ENCODE measurements around the gene POLR2I. TPM values are rescaled to one million over a fixed set of nuclear protein-coding genes. Genes with fewer than 3 reads are reported as not detected.

POLR2I gene
- 34.6 TPM for total RNA-seq (2013)
- polyA plus RNA-seq, result 10 to 100 TPM; 21.2 to 73.9 (median 57.9) TPM
- 29.5 and 54.1 TPM in 2 replicates for polyA minus RNA-seq
- 0.75 to 6.4 (median 2.7) reads per million in 11 experiments for total RNA-seq

GRCh38 chr19:36114721-36115452 is at the start of gene POLR2I:
TSS of gene POLR2I (minus strand) at chr19:36114875. CDS start at chr19:36114856, 19 bp downstream.
- Mint-ChIP-seq H3K27ac (peak within 1 kb of the TSS; percentile 88 to 97 (median 96)), H3K27me3 (ENCODE audit: low read depth in 3 of 3) (peaks cover 0 to 7% (median 0%) of the 10 kb centered on the region in 3 donors), H3K4me1 (peaks cover 26% of the 10 kb centered on the region), H3K4me3 (peak within 1 kb of the TSS; percentile 89 to 94), H3K9me3 (no peaks in the 10 kb centered on the region), H3K36me3 (peaks cover 45 to 48% of the 10 kb centered on the region in 2 donors)
- H3K79me2 ChIP-seq (ENCODE audit: insufficient read depth, low read length), result peaks cover 30% of the 10 kb centered on the region
- H3K27me3 ChIP-seq (ENCODE audit: control insufficient read depth in 2 of 2, insufficient read depth in 2 of 2, low read length in 2 of 2), result no peaks in the 10 kb centered on the region
- TF ChIP-seq CTCF (IDR thresholded peaks at IDR 0.05), result no peak
- peak within 1 kb of the TSS; percentile 53 to 90 (median 85) for H3K4me3 ChIP-seq (replicated peaks in 1 of 3; ENCODE audit: low read depth in 2 of 3, low read length in 3 of 3)
- H3K36me3 ChIP-seq (replicated peaks in 1 of 2; ENCODE audit: control insufficient read depth in 1 of 2, insufficient read depth in 2 of 2, low read length in 2 of 2), result peaks cover 21 to 35% of the 10 kb centered on the region in 2 donors
- WGBS (ENCODE audit: insufficient coverage), result under 1% methylated on average over 60 of the region's 60 CpGs
- intact Hi-C loops (cut with micrococcal nuclease), result loop anchor here (1.0 to 10.0 kb wide), 10 partner anchors 26 to 570 kb away; partner anchors contain the start of genes ZNF565 (in 2 of the 2), ALKBH6 (in 1 of the 2), CAPNS1 (in 1 of the 2) and HCST (in 1 of the 2)
- no peaks in the 10 kb centered on the region for H3K9me3 ChIP-seq (replicated peaks in 1 of 2; ENCODE audit: control insufficient read depth in 1 of 2, insufficient read depth in 1 of 2, low read length in 2 of 2)
- peak within 1 kb of the TSS; percentile 81 for H3K4me2 ChIP-seq (replicated peaks; ENCODE audit: extremely low read depth, low read length, poor library complexity, severe bottlenecking)
- H3K4me1 ChIP-seq (ENCODE audit: control insufficient read depth in 1 of 2, insufficient read depth in 2 of 2, low read length in 2 of 2), result peaks cover 25 to 34% of the 10 kb centered on the region in 2 donors
- peaks cover 7% of the 10 kb centered on the region for H4K20me1 ChIP-seq (ENCODE audit: insufficient read depth, low read length)
- DNase-seq, result peak; percentile 99 to 100 (median 99)
- H3K27ac ChIP-seq (ENCODE audit: low read depth in 1 of 2, low read length in 2 of 2), result peak within 1 kb of the TSS; percentile 68 to 80
- peak within 1 kb of the TSS; percentile 62 for H3K9ac ChIP-seq (ENCODE audit: insufficient read depth, low read length, poor library complexity, severe bottlenecking)
- peak within 1 kb of the TSS; percentile 94 for H2AFZ ChIP-seq (ENCODE audit: insufficient read depth, low read depth, low read length, poor library complexity, severe bottlenecking)

DNA sequence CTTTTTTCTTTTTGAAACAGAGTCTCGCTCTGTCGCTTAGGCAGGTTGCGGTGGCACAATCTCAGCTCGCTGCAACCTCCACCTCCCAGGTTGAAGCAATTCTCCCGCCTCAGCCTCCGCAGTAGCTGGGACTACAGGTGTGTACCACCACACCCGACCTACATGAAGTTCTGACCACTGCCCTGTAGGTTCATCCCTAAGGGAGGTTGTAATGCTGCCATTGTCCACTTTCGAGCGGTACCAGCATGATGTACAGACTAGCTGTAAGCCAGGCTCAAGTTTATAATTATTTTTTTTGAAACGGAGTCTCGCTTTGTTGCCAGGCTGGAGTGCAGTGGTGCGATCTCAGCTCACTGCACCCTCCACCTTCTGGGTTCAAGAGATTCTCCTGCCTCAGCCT is 49.1 kb upstream of the POLR2I start:
- Mint-ChIP-seq H3K4me3 (no peak overlapping the region), H3K27ac (peak overlapping the region in 2 of 7 donors; percentile 19 to 21), H3K4me1 (no peaks in the 10 kb centered on the region), H3K9me3 (peaks cover 0 to 3% (median 0%) of the 10 kb centered on the region in 7 donors), H3K36me3 (peaks cover 15 to 46% of the 10 kb centered on the region in 2 donors), H3K27me3 (ENCODE audit: low read depth in 3 of 3) (no peaks in the 10 kb centered on the region)
- peaks cover 4 to 19% of the 10 kb centered on the region in 2 donors for H3K36me3 ChIP-seq (replicated peaks in 1 of 2; ENCODE audit: control insufficient read depth in 1 of 2, insufficient read depth in 2 of 2, low read length in 2 of 2)
- intact Hi-C loops (cut with micrococcal nuclease), result no loop called here
- no peak overlapping the region for H2AFZ ChIP-seq (ENCODE audit: insufficient read depth, low read depth, low read length, poor library complexity, severe bottlenecking)
- no peak overlapping the region for H3K4me3 ChIP-seq (replicated peaks in 1 of 3; ENCODE audit: low read depth in 2 of 3, low read length in 3 of 3)
- no peak overlapping the region for H3K4me2 ChIP-seq (replicated peaks; ENCODE audit: extremely low read depth, low read length, poor library complexity, severe bottlenecking)
- H3K4me1 ChIP-seq (ENCODE audit: control insufficient read depth in 1 of 2, insufficient read depth in 2 of 2, low read length in 2 of 2), result no peaks in the 10 kb centered on the region
- no peaks in the 10 kb centered on the region for H4K20me1 ChIP-seq (ENCODE audit: insufficient read depth, low read length)
- WGBS (ENCODE audit: insufficient coverage), result 97% methylated on average over 8 of the region's 12 CpGs
- no peak for DNase-seq
- H3K27ac ChIP-seq (ENCODE audit: low read depth in 1 of 2, low read length in 2 of 2), result no peak overlapping the region
- H3K79me2 ChIP-seq (ENCODE audit: insufficient read depth, low read length), result no peaks in the 10 kb centered on the region
- H3K9ac ChIP-seq (ENCODE audit: insufficient read depth, low read length, poor library complexity, severe bottlenecking), result no peak overlapping the region
- no peaks in the 10 kb centered on the region for H3K9me3 ChIP-seq (replicated peaks in 1 of 2; ENCODE audit: control insufficient read depth in 1 of 2, insufficient read depth in 1 of 2, low read length in 2 of 2)
- no peaks in the 10 kb centered on the region for H3K27me3 ChIP-seq (ENCODE audit: control insufficient read depth in 2 of 2, insufficient read depth in 2 of 2, low read length in 2 of 2)
- no peak for TF ChIP-seq CTCF (IDR thresholded peaks at IDR 0.05)
